ENCODE results near the gene DYRK4. TPM values are rescaled to one million over a fixed set of nuclear protein-coding genes. Genes with fewer than 3 reads are reported as not detected.
A peak's percentile ranks its signal among the peaks of the same experiment; 100 is the strongest.
"Not testable (repeated sequence)": the region's sequence is repeated elsewhere in the genome, so short reads cannot be mapped to it uniquely, and the experiment has no call there.

DYRK4 gene
- polyA plus RNA-seq (2012; ENCODE audit: missing spikeins): 34.0 TPM

- FAIRE-seq (no peak), DNase-seq (ENCODE audit: insufficient read length) (no peak)
- TF ChIP-seq POLR2AphosphoS5 (IDR thresholded peaks at IDR 0.05; ENCODE audit: low read depth, low read length) (no peak), POLR2A (IDR thresholded peaks at IDR 0.05; ENCODE audit: low read depth, low read length) (no peak), TAF1 (IDR thresholded peaks at IDR 0.05; ENCODE audit: borderline replicate concordance, low read depth, low read length) (no peak)
Measured at GRCh38 chr12:4562034-4562657, at the start of gene DYRK4. DYRK4 (plus strand) TSS chr12:4562208; CDS start chr12:4562246, 38 bp downstream.

DNA sequence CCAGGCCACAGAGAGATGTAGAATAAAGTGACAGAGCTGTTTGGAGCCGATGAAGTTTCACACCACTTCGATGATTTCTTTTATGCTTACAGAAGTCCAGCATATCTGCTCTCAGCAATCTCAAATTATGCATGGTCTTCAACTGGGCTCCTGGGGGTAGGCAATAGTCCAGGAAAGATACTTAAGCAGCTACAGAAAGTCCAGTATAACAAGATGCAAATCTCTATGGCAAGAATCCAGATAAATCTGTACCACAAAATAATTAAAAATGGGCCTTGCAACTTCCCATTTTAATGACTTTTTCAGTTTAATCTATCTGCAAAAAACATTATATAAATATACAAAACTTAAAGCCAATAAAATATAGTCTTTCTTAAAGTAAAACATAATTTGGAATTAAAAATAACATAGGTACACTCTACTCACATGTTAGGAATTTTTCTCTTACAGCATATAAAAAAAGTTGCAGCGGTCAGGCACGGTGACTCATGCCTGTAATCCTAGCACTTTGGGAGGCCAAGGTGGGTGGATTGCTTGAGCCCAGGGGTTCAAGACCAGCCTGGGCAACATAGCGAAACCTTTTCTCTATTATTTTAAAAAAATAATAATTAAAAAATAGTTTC, 43.8 kb upstream of the DYRK4 start:
- FAIRE-seq: no peak
- DNase-seq (ENCODE audit: insufficient read length): no peak
- TF ChIP-seq POLR2AphosphoS5 (IDR thresholded peaks at IDR 0.05; ENCODE audit: low read depth, low read length) (no peak), TAF1 (IDR thresholded peaks at IDR 0.05; ENCODE audit: borderline replicate concordance, low read depth, low read length) (no peak)

GRCh38 chr12:4523443-4523842, 38.6 kb upstream of the DYRK4 start:
- not testable (repeated sequence) for DNase-seq (ENCODE audit: insufficient read length)

GRCh38 chr12:4526923-4527546, 35.0 kb upstream of the DYRK4 start:
- TF ChIP-seq TAF1 (IDR thresholded peaks at IDR 0.05; ENCODE audit: borderline replicate concordance, low read depth, low read length) (no peak), POLR2A (IDR thresholded peaks at IDR 0.05; ENCODE audit: low read depth, low read length) (no peak), POLR2AphosphoS5 (IDR thresholded peaks at IDR 0.05; ENCODE audit: low read depth, low read length) (no peak)
- DNase-seq (ENCODE audit: insufficient read length): no peak
- no peak for FAIRE-seq

More at GRCh38 chr12:4523443-4523842, 38.6 kb upstream of the DYRK4 start:
- FAIRE-seq: not testable (repeated sequence)

DNA sequence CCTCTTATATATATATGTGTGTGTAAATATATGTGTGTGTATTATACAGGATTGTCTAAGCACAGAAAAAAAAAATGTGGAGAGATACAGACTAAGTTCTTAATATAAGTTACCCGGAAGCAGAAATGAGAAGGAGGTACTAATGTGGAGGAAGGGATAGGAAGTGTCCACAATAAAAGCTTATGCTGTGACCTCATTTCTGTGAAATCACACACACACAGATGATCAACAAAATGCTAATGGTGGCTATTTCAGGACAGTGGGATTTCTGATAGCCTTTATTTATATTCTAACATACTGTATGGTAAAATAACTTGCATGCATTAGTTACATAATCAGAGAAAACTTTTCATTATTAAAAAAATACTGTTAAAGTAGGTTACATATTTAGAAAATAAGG, 31.8 kb upstream of the DYRK4 start:
- no peak for FAIRE-seq
- TF ChIP-seq POLR2AphosphoS5 (IDR thresholded peaks at IDR 0.05; ENCODE audit: low read depth, low read length): no peak
- no peak for TF ChIP-seq TAF1 (IDR thresholded peaks at IDR 0.05; ENCODE audit: borderline replicate concordance, low read depth, low read length)
- no peak for TF ChIP-seq POLR2A (IDR thresholded peaks at IDR 0.05; ENCODE audit: low read depth, low read length)
- no peak for DNase-seq (ENCODE audit: insufficient read length)

DNA sequence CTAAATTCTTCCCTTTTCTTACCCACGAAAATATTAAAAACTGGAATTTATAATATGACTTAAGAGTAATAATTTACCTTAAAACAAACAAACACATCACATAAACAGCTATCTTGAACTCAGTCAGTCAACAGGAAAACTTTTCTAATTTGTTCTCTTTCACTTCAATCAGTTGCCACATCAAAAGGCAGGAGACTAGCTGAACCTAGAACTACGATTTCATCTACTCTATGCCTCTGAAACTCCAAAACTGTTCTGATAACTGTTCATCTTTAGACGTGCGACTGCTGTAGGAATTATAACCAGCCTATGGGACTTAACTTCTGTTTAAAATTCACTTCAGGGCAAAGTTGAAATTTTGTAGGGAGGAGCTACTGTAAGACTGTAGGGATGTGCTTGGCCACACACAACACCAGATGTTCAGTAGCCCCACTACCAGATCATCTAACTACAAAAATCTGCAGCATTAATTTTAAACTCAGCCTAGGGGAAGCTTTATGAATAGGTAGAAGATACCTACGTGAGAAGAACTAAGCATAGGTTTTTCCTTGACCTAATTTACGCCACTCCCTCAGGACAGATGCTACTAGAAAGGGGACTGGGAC, 30.9 kb upstream of the DYRK4 start:
- FAIRE-seq: no peak
- TF ChIP-seq POLR2AphosphoS5 (IDR thresholded peaks at IDR 0.05; ENCODE audit: low read depth, low read length): no peak
- TF ChIP-seq TAF1 (IDR thresholded peaks at IDR 0.05; ENCODE audit: borderline replicate concordance, low read depth, low read length): no peak
- no peak for TF ChIP-seq POLR2A (IDR thresholded peaks at IDR 0.05; ENCODE audit: low read depth, low read length)
- DNase-seq (ENCODE audit: insufficient read length): no peak

- FAIRE-seq (no peak), DNase-seq (ENCODE audit: insufficient read length) (no peak)
- no peak for TF ChIP-seq TAF1 (IDR thresholded peaks at IDR 0.05; ENCODE audit: borderline replicate concordance, low read depth, low read length)
- TF ChIP-seq POLR2AphosphoS5 (IDR thresholded peaks at IDR 0.05; ENCODE audit: low read depth, low read length): no peak
- TF ChIP-seq POLR2A (IDR thresholded peaks at IDR 0.05; ENCODE audit: low read depth, low read length): no peak
Measured at GRCh38 chr12:4535092-4535491, 26.9 kb upstream of the DYRK4 start.

GRCh38 chr12:4535871-4536270, 26.1 kb upstream of the DYRK4 start:
- DNase-seq (ENCODE audit: insufficient read length) (no peak), FAIRE-seq (no peak)
- TF ChIP-seq TAF1 (IDR thresholded peaks at IDR 0.05; ENCODE audit: borderline replicate concordance, low read depth, low read length): no peak
- TF ChIP-seq POLR2A (IDR thresholded peaks at IDR 0.05; ENCODE audit: low read depth, low read length): no peak
- TF ChIP-seq POLR2AphosphoS5 (IDR thresholded peaks at IDR 0.05; ENCODE audit: low read depth, low read length): no peak

GRCh38 chr12:4538207-4539160, 23.5 kb upstream of the DYRK4 start, which contains the start of gene RAD51AP1:
RAD51AP1 (plus strand) TSS chr12:4538890; CDS start chr12:4538940, 50 bp downstream.
- TF ChIP-seq TAF1 (IDR thresholded peaks at IDR 0.05; ENCODE audit: borderline replicate concordance, low read depth, low read length): peak; percentile 86; the same call in 1 of the 2 replicates
- TF ChIP-seq POLR2A (IDR thresholded peaks at IDR 0.05; ENCODE audit: low read depth, low read length): peak; percentile 75
- peak; percentile 76; the same call in 1 of the 2 replicates for TF ChIP-seq POLR2AphosphoS5 (IDR thresholded peaks at IDR 0.05; ENCODE audit: low read depth, low read length)
- DNase-seq (ENCODE audit: insufficient read length): peak; percentile 51
- FAIRE-seq: peak; percentile 99

DNA sequence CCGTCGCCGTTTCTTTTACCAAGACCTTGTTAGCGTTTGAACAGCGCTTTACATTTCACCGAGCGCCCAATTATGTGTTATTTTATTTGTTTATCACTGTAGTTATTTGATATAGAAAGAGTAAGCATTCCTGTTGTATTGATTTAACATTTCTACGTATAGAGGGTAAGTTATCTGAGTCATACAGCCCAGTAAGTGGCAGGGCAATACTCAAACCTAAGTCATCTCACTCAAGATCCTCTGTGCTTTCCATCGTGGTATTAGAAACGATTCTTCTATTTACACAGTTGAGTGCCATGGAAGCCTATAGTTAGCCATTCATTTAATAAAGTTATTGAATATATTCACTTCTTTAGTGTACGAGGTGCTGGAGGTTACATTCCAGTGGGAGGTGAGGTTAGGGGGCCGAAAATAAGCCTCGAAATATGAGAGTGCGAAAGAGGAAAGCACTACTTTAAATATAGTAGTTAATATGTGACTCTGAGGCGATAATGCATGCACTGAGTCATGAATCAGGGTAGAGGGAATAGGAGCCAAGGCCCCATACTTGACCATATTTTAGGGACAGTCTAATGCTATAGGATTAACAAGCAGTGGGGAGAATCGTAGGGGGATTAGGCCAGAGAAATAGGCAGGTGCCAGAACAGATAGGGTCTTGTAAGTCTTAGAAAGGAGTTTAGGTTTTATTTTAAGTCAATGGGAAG, 22.7 kb upstream of the DYRK4 start:
- peak; percentile 27 for FAIRE-seq

More for the DNA sequence above, 22.7 kb upstream of the DYRK4 start:
- DNase-seq (ENCODE audit: insufficient read length): no peak
- TF ChIP-seq TAF1 (IDR thresholded peaks at IDR 0.05; ENCODE audit: borderline replicate concordance, low read depth, low read length) (no peak), POLR2A (IDR thresholded peaks at IDR 0.05; ENCODE audit: low read depth, low read length) (no peak), POLR2AphosphoS5 (IDR thresholded peaks at IDR 0.05; ENCODE audit: low read depth, low read length) (no peak)
